SH-SY5Y (cell line): Measurements from ENCODE around the gene GJA1.

Experiments
- GATA2 ChIP-seq: IDR thresholded peaks from 2 replicates; pipeline ENCODE4 v1.6.1; 2011; ENCODE audit warnings: mild to moderate bottlenecking, low read depth, low read length
- GATA3 ChIP-seq: IDR thresholded peaks from 2 replicates; pipeline ENCODE4 v1.6.1; 2011; ENCODE audit warnings: low read depth, mild to moderate bottlenecking, low read length, moderate library complexity

DNA sequence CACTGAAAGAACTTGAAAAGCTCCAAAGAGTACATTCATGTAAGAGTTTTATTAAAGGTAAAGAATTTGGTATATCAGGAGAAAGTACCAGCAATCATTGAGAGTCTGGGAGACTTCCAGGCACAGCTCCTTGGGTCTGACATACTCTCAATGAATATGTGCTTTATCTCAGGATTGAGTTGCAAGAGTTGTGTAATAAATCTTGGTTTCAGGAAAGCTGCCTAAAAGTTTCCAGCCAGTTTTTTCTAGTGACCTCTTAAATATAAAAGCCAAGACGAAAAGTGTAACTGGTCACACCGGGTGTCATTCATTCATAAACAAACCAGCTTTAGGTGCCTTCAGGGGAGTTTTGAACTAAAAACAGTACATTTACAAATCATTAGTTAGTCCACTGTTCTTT, 21.6 kb upstream of the GJA1 start:
- TF ChIP-seq GATA2, result no peak
- TF ChIP-seq GATA3, result no peak
